Astrocyte of the cerebellum (primary cell): Measurements from ENCODE around the gene UACA.

Experiments
- DNase-seq: peaks from one replicate; pipeline ENCODE4 v3.0.0-alpha.2; 2011; ENCODE audit warnings: low read depth
- H3K4me3 ChIP-seq: 2 replicates; pipeline ENCODE4 v1.5.1; 2011; ENCODE audit warnings: mild to moderate bottlenecking, low read depth, low read length, moderate library complexity
- CTCF ChIP-seq: IDR thresholded peaks from 2 replicates; pipeline ENCODE4 v1.5.1; 2012; ENCODE audit warnings: low read length, low read depth, moderate library complexity, mild to moderate bottlenecking; ENCODE audit errors: missing control alignments
- in situ Hi-C: cut with HindIII; loops from 2 replicates; pipeline ENCODE4 v1.10.0; 2017; ENCODE audit warnings: low sequenced_read_pairs

Gene UACA

GRCh38 chr15:70722266-70723121 lies 40.9 kb downstream of the UACA start:
- no peak for DNase-seq
- in situ Hi-C loops: no loop called here
- peak; percentile 64 for TF ChIP-seq CTCF

GRCh38 chr15:70720228-70721016 lies 42.9 kb downstream of the UACA start:
- no peak for DNase-seq
- no peak overlapping the region for H3K4me3 ChIP-seq
- TF ChIP-seq CTCF: no peak
- in situ Hi-C loops: no loop called here

More at GRCh38 chr15:70722266-70723121, 40.9 kb downstream of the UACA start:
- H3K4me3 ChIP-seq: no peak overlapping the region

GRCh38 chr15:70717237-70717793 lies 46.0 kb downstream of the UACA start:
- H3K4me3 ChIP-seq: no peak overlapping the region
- no peak for TF ChIP-seq CTCF
- in situ Hi-C loops: no loop called here
- no peak for DNase-seq

GRCh38 chr15:70715840-70716485 lies 47.4 kb downstream of the UACA start:
- no peak for DNase-seq
- TF ChIP-seq CTCF: no peak
- in situ Hi-C loops: no loop called here
- H3K4me3 ChIP-seq: no peak overlapping the region

GRCh38 chr15:70714565-70714964 lies 48.8 kb downstream of the UACA start:
- no peak for DNase-seq
- no peak overlapping the region for H3K4me3 ChIP-seq
- no peak for TF ChIP-seq CTCF
- in situ Hi-C loops: no loop called here

GRCh38 chr15:70714015-70714414 lies 49.3 kb downstream of the UACA start:
- in situ Hi-C loops: no loop called here
- TF ChIP-seq CTCF: no peak
- DNase-seq: no peak
- H3K4me3 ChIP-seq: no peak overlapping the region
